AG04449 (cell line): ENCODE data around the gene MSH3.

Experiments
- CTCF ChIA-PET: fragments of 350-600 bp; formaldehyde crosslinking; extraction: SDS; loops from one replicate; lab custom pipeline; 2021; ENCODE audit warnings: antibody characterized with exemption; lab: Yijun Ruan, JAX
- POLR2A ChIA-PET: fragments of 400-600, 350-600 bp; formaldehyde crosslinking; extraction: SDS; loops from one replicate; lab custom pipeline; 2020; ENCODE audit warnings: antibody characterized with exemption, inconsistent platforms; lab: Yijun Ruan, JAX
- DNase-seq: peaks from one replicate; pipeline ENCODE4 v3.0.0-alpha.2; 2010; ENCODE audit warnings: low read depth, low spot score
- H3K4me3 ChIP-seq: 2 replicates; pipeline ENCODE4 v1.5.1; 2011; ENCODE audit warnings: low read depth, mild to moderate bottlenecking, control low read depth, low read length
- TF ChIP-seq, protein P1 (sequence below): IDR thresholded peaks from one replicate; pipeline ENCODE4 v1.5.1; 2011; ENCODE audit warnings: mild to moderate bottlenecking, moderate library complexity, low read length, control low read depth, inconsistent platforms; ENCODE audit not compliant: insufficient read depth; ENCODE audit errors: missing control alignments

Gene MSH3

DNA sequence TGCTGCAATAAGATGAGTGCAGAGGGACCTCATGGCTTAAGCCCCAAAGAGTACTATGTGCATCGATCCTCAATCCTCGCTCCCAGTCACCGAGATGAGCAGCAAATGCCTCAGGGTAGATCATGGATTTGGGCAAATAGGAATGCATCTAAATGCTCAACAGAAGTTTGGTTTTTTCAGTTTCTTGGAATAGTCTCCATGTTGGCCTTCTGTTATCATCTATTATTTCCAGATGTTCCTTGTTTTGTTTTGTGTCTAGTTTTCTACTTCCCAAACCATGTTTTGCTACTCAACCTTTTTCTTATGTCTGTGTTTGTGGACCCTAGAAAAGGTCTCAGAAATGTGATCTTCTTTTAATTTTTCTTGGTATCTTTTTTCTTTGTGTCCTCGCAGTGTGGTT is 262.2 kb downstream of the MSH3 start:
- CTCF ChIA-PET: interaction anchor here (1.0 kb wide), 1 partner anchor 11 kb away, joined by 4 read pairs; no protein-coding TSS in a partner anchor
- TF ChIP-seq, protein P1, sequence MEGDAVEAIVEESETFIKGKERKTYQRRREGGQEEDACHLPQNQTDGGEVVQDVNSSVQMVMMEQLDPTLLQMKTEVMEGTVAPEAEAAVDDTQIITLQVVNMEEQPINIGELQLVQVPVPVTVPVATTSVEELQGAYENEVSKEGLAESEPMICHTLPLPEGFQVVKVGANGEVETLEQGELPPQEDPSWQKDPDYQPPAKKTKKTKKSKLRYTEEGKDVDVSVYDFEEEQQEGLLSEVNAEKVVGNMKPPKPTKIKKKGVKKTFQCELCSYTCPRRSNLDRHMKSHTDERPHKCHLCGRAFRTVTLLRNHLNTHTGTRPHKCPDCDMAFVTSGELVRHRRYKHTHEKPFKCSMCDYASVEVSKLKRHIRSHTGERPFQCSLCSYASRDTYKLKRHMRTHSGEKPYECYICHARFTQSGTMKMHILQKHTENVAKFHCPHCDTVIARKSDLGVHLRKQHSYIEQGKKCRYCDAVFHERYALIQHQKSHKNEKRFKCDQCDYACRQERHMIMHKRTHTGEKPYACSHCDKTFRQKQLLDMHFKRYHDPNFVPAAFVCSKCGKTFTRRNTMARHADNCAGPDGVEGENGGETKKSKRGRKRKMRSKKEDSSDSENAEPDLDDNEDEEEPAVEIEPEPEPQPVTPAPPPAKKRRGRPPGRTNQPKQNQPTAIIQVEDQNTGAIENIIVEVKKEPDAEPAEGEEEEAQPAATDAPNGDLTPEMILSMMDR: no peak
- no peak for DNase-seq
- POLR2A ChIA-PET: no interaction called here
- no peak overlapping the region for H3K4me3 ChIP-seq

DNA sequence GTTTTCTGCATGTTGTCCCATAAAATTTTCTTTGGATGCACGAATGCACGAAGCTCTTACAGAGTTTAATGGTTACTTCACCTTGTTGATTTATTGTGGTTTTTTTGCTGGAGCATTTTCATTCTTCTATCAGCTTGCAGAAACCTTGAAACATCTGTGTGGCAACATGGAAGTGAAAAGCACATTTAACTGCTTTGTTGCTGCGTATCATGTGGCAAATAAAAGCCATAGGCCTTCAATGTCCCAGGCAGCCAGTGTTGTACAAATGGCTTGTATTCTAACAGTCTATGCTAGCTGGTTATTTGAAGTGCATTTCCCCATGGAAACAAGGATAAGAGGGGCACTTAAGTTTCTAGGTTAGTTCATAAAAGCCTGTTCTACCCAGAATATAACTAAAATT is 263.2 kb downstream of the MSH3 start:
- DNase-seq: no peak
- H3K4me3 ChIP-seq: no peak overlapping the region
- ChIA-PET CTCF (no interaction called here), POLR2A (no interaction called here)
- TF ChIP-seq, protein P1: no peak

DNA sequence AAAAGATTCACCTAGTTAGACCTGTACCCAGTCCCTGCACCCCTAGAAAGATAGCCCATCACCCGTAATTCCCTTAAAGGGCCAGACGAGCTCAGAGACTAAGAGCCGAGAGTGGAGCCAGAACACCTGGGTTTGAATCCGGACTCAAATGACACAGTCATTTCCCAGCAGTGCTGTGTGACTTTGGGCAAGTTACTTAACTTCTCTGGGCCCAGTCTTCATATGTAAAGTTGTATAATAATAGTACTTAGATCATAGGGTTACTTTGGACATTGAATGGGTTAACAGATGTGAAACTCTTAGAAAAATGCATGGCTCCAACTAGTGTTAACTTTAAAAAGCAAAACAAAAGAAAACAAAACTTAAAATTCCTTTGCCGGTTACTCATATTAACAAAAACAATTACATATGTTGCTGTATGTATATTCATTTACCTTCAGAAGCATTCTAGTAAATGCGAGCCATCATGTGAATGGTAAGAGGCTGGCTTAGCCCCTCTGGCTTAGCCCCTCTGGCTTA is 265.3 kb downstream of the MSH3 start:
- TF ChIP-seq, protein P1: no peak
- no peak for DNase-seq
- no peak overlapping the region for H3K4me3 ChIP-seq
- POLR2A ChIA-PET: no interaction called here
- CTCF ChIA-PET: interaction anchor here (1.4 kb wide), 1 partner anchor 248 kb away, joined by 3 read pairs; no protein-coding TSS in a partner anchor

DNA sequence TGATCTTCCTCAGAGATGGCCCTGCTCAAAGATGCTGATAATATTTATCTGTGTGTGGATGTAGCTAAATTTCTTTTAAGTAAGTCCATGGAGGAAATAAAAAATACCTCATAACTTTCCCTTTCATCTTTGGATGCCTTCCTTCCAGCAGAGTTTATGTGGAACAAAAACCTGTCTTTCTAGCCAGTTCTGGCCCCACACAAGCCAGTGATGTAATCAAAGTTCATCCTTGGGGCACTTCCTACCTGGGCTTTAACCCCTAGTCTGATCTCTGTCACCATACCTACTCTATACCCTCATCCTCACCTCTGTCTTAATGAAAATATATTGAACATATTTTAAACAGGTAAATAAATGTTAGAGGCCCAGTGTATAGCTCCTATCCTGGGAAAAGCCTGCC is 265.9 kb downstream of the MSH3 start:
- POLR2A ChIA-PET: no interaction called here
- no peak overlapping the region for H3K4me3 ChIP-seq
- DNase-seq: no peak
- CTCF ChIA-PET: interaction anchor here (1.4 to 1.5 kb wide), 2 partner anchors 248 to 275 kb away, joined by 3 read pairs; no protein-coding TSS in a partner anchor
- TF ChIP-seq, protein P1: no peak

DNA sequence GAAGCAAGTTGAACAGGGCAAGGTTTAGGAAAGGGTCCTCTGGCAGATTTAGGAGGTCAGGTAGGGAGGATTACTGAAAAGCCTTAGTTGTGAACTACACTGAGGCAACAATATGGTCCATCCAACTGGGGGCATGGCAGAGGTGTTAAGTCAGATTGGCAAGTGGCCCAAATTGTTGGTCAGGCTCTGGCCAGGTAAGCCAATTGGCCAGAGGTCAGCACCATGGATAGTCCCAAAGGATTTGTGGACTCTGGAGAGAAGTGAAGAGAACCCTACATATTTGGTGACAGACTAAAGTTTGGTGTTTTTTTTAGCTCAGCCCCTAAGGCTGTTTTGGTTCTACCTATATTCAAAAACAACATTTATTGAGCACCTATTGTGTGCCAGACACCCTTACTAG is 266.6 kb downstream of the MSH3 start:
- DNase-seq: no peak
- CTCF ChIA-PET: interaction anchor here (1.5 kb wide), 1 partner anchor 274 kb away, joined by 3 read pairs; no protein-coding TSS in a partner anchor
- TF ChIP-seq, protein P1: no peak
- H3K4me3 ChIP-seq: no peak overlapping the region
- POLR2A ChIA-PET: no interaction called here

DNA sequence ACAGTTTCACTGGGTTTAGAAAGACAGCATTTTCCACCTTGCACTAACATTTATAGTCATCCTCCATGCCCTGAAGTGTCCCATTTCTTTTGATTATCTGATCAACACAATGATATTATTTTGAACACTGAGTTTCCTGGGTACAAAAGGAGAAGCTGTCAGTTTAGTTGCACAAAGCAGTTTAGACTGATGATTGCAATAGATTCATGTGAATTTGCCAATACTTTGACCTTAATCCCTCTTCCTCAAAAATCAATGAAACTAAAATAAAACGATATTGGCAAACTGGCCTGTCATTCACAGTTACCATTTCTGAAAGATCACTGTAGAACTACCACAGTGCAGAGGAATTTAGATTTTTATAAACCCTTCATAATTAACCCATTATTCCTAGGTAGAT is 271.5 kb downstream of the MSH3 start:
- CTCF ChIA-PET: no interaction called here
- POLR2A ChIA-PET: no interaction called here
- TF ChIP-seq, protein P1: no peak
- no peak for DNase-seq
- H3K4me3 ChIP-seq: no peak overlapping the region
